Sigmoid colon (tissue), 7 donors: ENCODE measurements around the gene JDP2. TPM values are rescaled to one million over a fixed set of nuclear protein-coding genes. Genes with fewer than 3 reads are reported as not detected.

Source experiments
- DNase-seq: peaks from one replicate; pipeline ENCODE4 v3.0.0-alpha.2; 2019
- H3K27ac ChIP-seq, 4 donors: fragments of 200-600 bp; sonication (generic); one replicate each; pipeline ENCODE4 v1.5.1; 2016 to 2019; ENCODE audit warnings: mild to moderate bottlenecking in 1 of 4
- H3K27me3 ChIP-seq, 3 donors: fragments of 200-600 bp; sonication (generic); one replicate each; pipeline ENCODE4 v1.5.1; 2019; ENCODE audit warnings: mild to moderate bottlenecking in 1 of 3
- H3K36me3 ChIP-seq, 4 donors: fragments of 200-600 bp; sonication (generic); one replicate each; pipeline ENCODE4 v1.5.1; 2016 to 2019
- H3K4me1 ChIP-seq, 4 donors: fragments of 200-600 bp; sonication (generic); one replicate each; pipeline ENCODE4 v1.5.1; 2017 to 2019
- H3K4me3 ChIP-seq, 4 donors: fragments of 200-600 bp; sonication (generic); one replicate each; pipeline ENCODE4 v1.5.1; 2017 to 2019; ENCODE audit warnings: mild to moderate bottlenecking in 2 of 4, moderate library complexity in 1 of 4
- H3K9me3 ChIP-seq, 4 donors: fragments of 200-600 bp in 3 of 4; sonication (generic) in 3 of 4; one replicate each; pipeline versions ENCODE4 v1.5.1 to v1.6.1; 2013 to 2019
- EP300 ChIP-seq, 4 donors: sonication (generic); formaldehyde crosslinking; IDR thresholded peaks; one replicate each; pipeline ENCODE4 v1.6.1; 2017; ENCODE audit warnings: antibody characterized with exemption in 4 of 4
- POLR2A ChIP-seq, 2 donors: fragments of 450-650 bp; IDR thresholded peaks; one replicate each; pipeline ENCODE4 v1.6.1; 2016; ENCODE audit warnings: antibody characterized with exemption in 2 of 2, mild to moderate bottlenecking in 2 of 2, moderate library complexity in 2 of 2
- POLR2AphosphoS5 ChIP-seq, 4 donors: sonication (generic); formaldehyde crosslinking; IDR thresholded peaks; one replicate each; pipeline ENCODE4 v1.6.1; 2017; ENCODE audit warnings: antibody characterized with exemption in 4 of 4
- WGBS, 2 donors: extraction: QIAGEN DNeasy Blood & Tissue Kit; methylation state at CpG; one replicate each; pipeline ENCODE4 v1.1.7; 2013; 5-methylcytosine and 5-hydroxymethylcytosine counted together
- intact Hi-C: fragments of 100-400 bp; cut with DNase I; formaldehyde crosslinking; loops from one replicate; pipeline ENCODE4 v1.15.1; 2023
- polyA plus RNA-seq, 3 donors: library from polyadenylated mRNA; stranded (reverse); fragments of 200-250 nt; gene quantifications; one replicate each; pipeline ENCODE4 v1.2.3, GENCODE V29; 2013
- total RNA-seq, 4 donors: library from RNA; depleted of rRNA; stranded (reverse); fragments of >200 nt; gene quantifications; one replicate each; pipeline ENCODE4 v1.1.0, GENCODE V29; 2016
- TF ChIP-seq, protein P1 (sequence below), 4 experiments: fragments of 450-650 bp in 3 of 4; fragments of 200-600 bp in 1 of 4; IDR thresholded peaks; one replicate each; pipeline ENCODE4 v1.5.1; 2016 to 2019; ENCODE audit warnings: antibody characterized with exemption in 4 of 4, mild to moderate bottlenecking in 3 of 4, moderate library complexity in 2 of 4
- donor health status: healthy with polysubstance abuse.
- donor health status: Bipolar disorder and iron deficiency.
- donor health status: healthy.

The JDP2 gene
- total and polyA plus RNA-seq, 7 donors = 24.5 to 90.0 (median 54.9) TPM

DNA sequence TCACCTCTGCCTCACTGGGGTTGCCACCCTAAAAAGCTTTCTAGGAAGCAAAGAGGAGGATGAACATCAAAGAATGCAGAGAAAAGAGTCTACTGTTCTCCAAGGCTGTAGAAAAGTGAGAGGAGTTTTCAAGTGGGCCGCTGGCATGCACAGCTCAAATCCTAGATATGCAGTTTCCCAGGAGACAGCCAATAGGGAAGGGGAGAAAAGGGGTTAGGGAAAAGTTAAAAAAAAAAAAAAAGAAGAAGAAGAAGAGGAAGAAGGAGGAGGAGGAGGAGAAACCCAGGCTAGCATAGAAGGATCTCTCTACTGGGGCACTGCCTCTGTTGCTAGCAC is 95.1 kb downstream of the JDP2 start:
- H3K9me3 ChIP-seq = no peaks in the 10 kb centered on the region
- intact Hi-C loops = no loop called here
- TF ChIP-seq POLR2AphosphoS5 (IDR thresholded peaks at IDR 0.05) (no peak), POLR2A (IDR thresholded peaks at IDR 0.05) (no peak), EP300 (IDR thresholded peaks at IDR 0.05) (no peak)
- TF ChIP-seq, protein P1, sequence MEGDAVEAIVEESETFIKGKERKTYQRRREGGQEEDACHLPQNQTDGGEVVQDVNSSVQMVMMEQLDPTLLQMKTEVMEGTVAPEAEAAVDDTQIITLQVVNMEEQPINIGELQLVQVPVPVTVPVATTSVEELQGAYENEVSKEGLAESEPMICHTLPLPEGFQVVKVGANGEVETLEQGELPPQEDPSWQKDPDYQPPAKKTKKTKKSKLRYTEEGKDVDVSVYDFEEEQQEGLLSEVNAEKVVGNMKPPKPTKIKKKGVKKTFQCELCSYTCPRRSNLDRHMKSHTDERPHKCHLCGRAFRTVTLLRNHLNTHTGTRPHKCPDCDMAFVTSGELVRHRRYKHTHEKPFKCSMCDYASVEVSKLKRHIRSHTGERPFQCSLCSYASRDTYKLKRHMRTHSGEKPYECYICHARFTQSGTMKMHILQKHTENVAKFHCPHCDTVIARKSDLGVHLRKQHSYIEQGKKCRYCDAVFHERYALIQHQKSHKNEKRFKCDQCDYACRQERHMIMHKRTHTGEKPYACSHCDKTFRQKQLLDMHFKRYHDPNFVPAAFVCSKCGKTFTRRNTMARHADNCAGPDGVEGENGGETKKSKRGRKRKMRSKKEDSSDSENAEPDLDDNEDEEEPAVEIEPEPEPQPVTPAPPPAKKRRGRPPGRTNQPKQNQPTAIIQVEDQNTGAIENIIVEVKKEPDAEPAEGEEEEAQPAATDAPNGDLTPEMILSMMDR (IDR thresholded peaks at IDR 0.05) = no peak
- peak overlapping the region in 2 of 4 donors; percentile 27 to 34 for H3K4me3 ChIP-seq
- no peak for DNase-seq
- H3K27me3 ChIP-seq = no peaks in the 10 kb centered on the region
- no peak overlapping the region for H3K27ac ChIP-seq
- 56 to 85% methylated on average over 1 of the region's 1 CpG for WGBS, 2 donors
- H3K36me3 ChIP-seq = no peaks in the 10 kb centered on the region
- no peaks in the 10 kb centered on the region for H3K4me1 ChIP-seq

Other genes with a start within 250 kb of the JDP2 start
- 1,000 to 10,000 TPM in 1 of 4 donors, 100 to 1,000 TPM in 3; 172 to 1,048 (median 650) TPM for gene FOS, start 149.2 kb upstream of the JDP2 start, total RNA-seq
- gene FOS, start 149.2 kb upstream of the JDP2 start, polyA plus RNA-seq = 100 to 1,000 TPM; 108 to 374 (median 306) TPM
- 1 to 10 TPM in 3 of 4 donors, not detected in 1; 1.6 to 5.0 (median 2.3) TPM for gene BATF, start 94.4 kb downstream of the JDP2 start, total RNA-seq
- gene BATF, start 94.4 kb downstream of the JDP2 start, polyA plus RNA-seq = 10 to 100 TPM in 1 of 3 donors, 1 to 10 TPM in 2; 5.3 to 17.1 (median 6.0) TPM
- gene FLVCR2, start 150.6 kb downstream of the JDP2 start, total RNA-seq = 1 to 10 TPM; 2.4 to 3.0 (median 2.8) TPM
- gene FLVCR2, start 150.6 kb downstream of the JDP2 start, polyA plus RNA-seq = 10 to 100 TPM in 1 of 3 donors, 1 to 10 TPM in 2; 3.6 to 14.8 (median 4.9) TPM
- 1 to 10 TPM; 5.0 to 8.9 (median 7.3) TPM for gene ERG28, start 232.9 kb downstream of the JDP2 start, total RNA-seq
- 10 to 100 TPM; 10.2 to 25.3 (median 11.3) TPM for gene ERG28, start 232.9 kb downstream of the JDP2 start, polyA plus RNA-seq
- 10 to 100 TPM; 17.9 to 36.6 (median 22.1) TPM for gene TTLL5, start 233.2 kb downstream of the JDP2 start, total RNA-seq
- 10 to 100 TPM in 2 of 3 donors, 1 to 10 TPM in 1; 4.8 to 12.5 (median 10.4) TPM for gene TTLL5, start 233.2 kb downstream of the JDP2 start, polyA plus RNA-seq